Measurements from ENCODE around the gene TBPL1.

GRCh38 chr6:133972388-133972787 lies 19.4 kb downstream of the TBPL1 start:
- TF ChIP-seq CTCF (IDR thresholded peaks at IDR 0.05), result no peak
- no peak for TF ChIP-seq ZFX (IDR thresholded peaks at IDR 0.05; ENCODE audit: borderline replicate concordance)
